Retina (tissue), 1 donor: ENCODE data around the gene FBXL2.

Experiments
- DNase-seq: peaks from one replicate; pipeline ENCODE4 v3.0.0-alpha.2; 2016

Gene FBXL2

DNA sequence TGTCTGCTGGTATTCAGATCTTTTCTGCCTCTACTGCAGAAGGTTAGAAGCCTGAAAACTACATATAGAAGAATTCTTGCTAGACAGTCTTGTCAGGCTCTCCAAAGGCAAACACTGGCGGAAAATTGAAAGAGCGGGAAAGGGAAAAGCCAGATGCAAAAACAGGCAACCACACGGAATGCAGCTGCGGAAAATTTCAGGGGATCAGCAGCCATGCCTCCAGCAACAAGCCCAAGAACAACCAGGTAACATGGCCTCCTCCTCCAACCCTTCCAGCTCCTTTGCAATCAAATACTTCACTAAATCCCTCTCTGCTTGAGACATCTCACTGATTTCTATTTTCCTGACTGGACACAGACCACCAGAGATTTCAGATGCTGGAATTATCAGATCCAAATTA, 153.3 kb downstream of the FBXL2 start:
- no peak for DNase-seq

DNA sequence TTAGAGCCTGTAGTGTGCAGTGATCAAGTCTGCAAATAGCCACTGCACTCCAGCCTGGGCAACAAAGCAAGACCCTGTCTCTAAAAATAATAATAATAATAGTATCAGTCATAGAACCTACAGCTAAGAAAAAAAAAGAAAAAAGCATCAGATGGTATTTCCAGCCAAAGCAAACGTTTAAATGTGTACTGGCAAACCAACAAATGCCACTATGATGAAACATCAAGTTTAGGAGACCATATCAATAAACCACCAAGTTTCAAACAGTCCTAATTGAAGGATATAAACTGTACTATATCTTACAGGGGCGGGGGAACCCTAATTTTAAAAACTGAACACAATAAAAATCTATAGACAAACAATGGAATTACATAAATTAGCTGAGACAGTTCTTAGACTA, 156.6 kb downstream of the FBXL2 start:
- no peak for DNase-seq
